Effector memory CD8-positive, alpha-beta T cell (primary cell): Measurements from ENCODE around the gene LIPC.

ENCODE experiments used
- ATAC-seq: fragments of 150-1000 bp; cut with Tn5 transposase; replicated peaks from 2 replicates; pipeline ENCODE4 v1.10.0; 2021; ENCODE audit warnings: mild to moderate bottlenecking, moderate library complexity
- DNase-seq, 3 experiments: peaks; one replicate each; pipeline ENCODE4 v3.0.0; 2021
- H3K27ac Mint-ChIP-seq, 2 donors: one replicate each; pipeline ENCODE4 v1.8.0; 2022; ENCODE audit warnings: mild to moderate bottlenecking in 2 of 2, mixed read lengths in 2 of 2, moderate library complexity in 2 of 2
- H3K27me3 Mint-ChIP-seq, 2 donors: one replicate each; pipeline ENCODE4 v1.8.0; 2022; ENCODE audit warnings: mixed read lengths in 2 of 2
- H3K36me3 Mint-ChIP-seq: one replicate; pipeline ENCODE4 v1.8.0; 2022; ENCODE audit warnings: mild to moderate bottlenecking, moderate library complexity, mixed read lengths; ENCODE audit not compliant: insufficient read depth
- H3K4me1 Mint-ChIP-seq, 2 donors: one replicate each; pipeline ENCODE4 v1.8.0; 2022; ENCODE audit warnings: low read depth in 2 of 2, mixed read lengths in 2 of 2
- H3K4me3 Mint-ChIP-seq, 2 donors: one replicate each; pipeline ENCODE4 v1.8.0; 2022; ENCODE audit warnings: mild to moderate bottlenecking in 2 of 2, mixed read lengths in 2 of 2, moderate library complexity in 2 of 2
- H3K9me3 Mint-ChIP-seq, 2 donors: one replicate each; pipeline ENCODE4 v1.8.0; 2022; ENCODE audit warnings: mixed read lengths in 2 of 2

Gene LIPC

DNA sequence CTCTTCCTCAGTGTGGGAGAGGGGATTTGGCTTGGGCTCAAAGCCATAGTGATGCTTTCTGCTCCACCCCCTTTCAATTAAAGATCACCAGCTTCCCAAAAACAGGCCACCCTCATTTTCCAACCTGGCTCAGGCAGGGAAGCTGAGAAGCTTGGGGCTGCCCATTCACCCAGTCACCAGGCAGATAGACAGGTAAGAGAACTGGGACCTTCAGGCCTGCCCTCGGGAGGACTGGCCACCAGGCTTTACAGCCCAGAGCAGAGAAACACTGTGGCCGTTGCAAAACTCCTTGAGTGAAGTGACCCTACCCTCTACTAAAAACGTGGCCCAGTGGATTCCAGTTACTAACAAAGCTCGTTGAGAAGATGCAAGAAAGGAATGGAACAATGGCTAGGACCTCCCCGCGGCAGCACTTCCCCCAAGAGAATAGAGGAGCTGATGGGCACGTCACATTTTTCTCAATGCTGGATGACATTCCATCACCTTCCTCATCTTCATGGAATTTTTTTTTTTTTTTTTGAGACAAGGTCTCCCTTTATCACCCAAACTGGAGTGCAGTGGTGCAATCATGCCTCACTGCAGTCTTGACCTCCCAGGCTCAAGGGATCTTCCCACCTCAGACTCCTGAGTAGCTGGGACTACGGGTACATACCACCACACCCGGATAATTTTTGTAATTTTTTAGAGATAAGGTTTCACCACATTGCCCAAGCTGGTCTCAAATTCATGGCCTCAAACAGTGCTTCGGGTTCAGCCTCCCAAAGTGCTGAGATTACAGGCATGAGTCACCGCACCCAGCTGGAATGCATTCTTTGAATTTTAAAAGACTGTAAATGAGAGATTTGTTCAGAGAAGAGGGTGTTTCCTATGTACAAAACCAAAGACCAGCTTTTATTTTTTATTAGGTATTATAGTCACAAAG is 37.9 kb downstream of the LIPC start:
- Mint-ChIP-seq H3K36me3 (peaks cover 8% of the 10 kb centered on the region), H3K27ac (peak overlapping the region in 1 of 2 donors; percentile 51), H3K27me3 (no peaks in the 10 kb centered on the region), H3K9me3 (no peaks in the 10 kb centered on the region), H3K4me1 (peaks cover 21 to 33% of the 10 kb centered on the region in 2 donors), H3K4me3 (no peak overlapping the region)
- DNase-seq (no peak), ATAC-seq (no peak)

- peaks cover 38 to 50% of the 10 kb centered on the region in 2 donors for H3K4me1 Mint-ChIP-seq
Observed at GRCh38 chr15:58471348-58471747, 39.6 kb downstream of the LIPC start.

DNA sequence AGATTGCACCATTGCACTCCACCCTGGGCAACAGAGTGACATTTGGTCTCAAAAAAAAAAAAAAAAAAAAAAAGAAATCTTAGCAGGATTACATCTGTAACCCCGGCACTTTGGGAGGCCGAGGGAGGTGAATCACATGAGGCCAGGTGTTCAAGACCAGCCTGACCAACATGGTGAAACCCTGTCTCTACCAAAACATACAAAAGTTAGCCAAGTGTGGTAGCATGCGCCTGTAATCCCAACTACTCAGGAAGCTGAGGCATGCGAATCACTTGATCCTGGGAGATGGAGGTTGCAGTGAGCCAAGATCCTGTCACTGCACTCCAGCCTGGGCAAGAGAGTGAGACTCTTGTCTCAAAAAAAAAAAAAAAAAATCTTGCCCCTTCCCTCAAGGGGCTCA is 40.4 kb downstream of the LIPC start:
- peak overlapping the region; percentile 81 to 90 for H3K27ac Mint-ChIP-seq
- H3K36me3 Mint-ChIP-seq, result peaks cover 5% of the 10 kb centered on the region
- H3K4me1 Mint-ChIP-seq, result peaks cover 46 to 56% of the 10 kb centered on the region in 2 donors

More at GRCh38 chr15:58471348-58471747, 39.6 kb downstream of the LIPC start:
- Mint-ChIP-seq H3K36me3 (peaks cover 5% of the 10 kb centered on the region), H3K27ac (peak overlapping the region; percentile 17 to 41), H3K27me3 (no peaks in the 10 kb centered on the region), H3K4me3 (no peak overlapping the region), H3K9me3 (no peaks in the 10 kb centered on the region)
- DNase-seq (no peak), ATAC-seq (no peak)

GRCh38 chr15:58472821-58473581 is 41.2 kb downstream of the LIPC start:
- ATAC-seq, result peak; percentile 91
- peak overlapping the region; percentile 81 to 90 for H3K27ac Mint-ChIP-seq

More for the DNA sequence above, 40.4 kb downstream of the LIPC start:
- no peak overlapping the region for H3K4me3 Mint-ChIP-seq
- DNase-seq, result no peak
- no peak for ATAC-seq
- H3K27me3 Mint-ChIP-seq, result no peaks in the 10 kb centered on the region
- H3K9me3 Mint-ChIP-seq, result no peaks in the 10 kb centered on the region

DNA sequence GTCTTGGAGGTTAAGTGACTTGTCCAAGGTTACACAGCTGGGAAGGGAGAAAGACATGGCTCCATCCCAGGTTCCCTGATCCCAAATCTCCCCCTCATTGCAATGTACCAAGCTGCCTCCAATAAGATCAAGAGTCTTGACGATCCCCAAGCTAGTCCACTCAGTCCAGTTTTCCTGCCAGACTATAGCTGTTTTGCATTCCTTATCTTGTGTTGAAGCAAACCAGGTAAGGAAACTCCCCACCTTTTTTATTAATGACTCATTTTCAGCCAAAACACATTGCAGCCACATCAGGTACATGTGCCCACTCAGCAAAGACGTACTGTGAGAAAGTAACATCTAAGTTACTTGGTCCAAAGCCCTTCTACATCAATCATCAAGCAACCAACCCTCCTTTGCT is 41.9 kb downstream of the LIPC start:
- Mint-ChIP-seq H3K36me3 (peaks cover 5% of the 10 kb centered on the region), H3K27me3 (no peaks in the 10 kb centered on the region), H3K4me1 (peaks cover 54 to 68% of the 10 kb centered on the region in 2 donors), H3K4me3 (peak overlapping the region; percentile 63 to 66), H3K27ac (peak overlapping the region; percentile 81 to 90), H3K9me3 (no peaks in the 10 kb centered on the region)
- no peak for DNase-seq
- ATAC-seq, result peak; percentile 52

More at GRCh38 chr15:58472821-58473581, 41.2 kb downstream of the LIPC start:
- no peaks in the 10 kb centered on the region for H3K27me3 Mint-ChIP-seq
- no peaks in the 10 kb centered on the region for H3K9me3 Mint-ChIP-seq
- H3K4me1 Mint-ChIP-seq, result peaks cover 52 to 63% of the 10 kb centered on the region in 2 donors
- H3K36me3 Mint-ChIP-seq, result peaks cover 5% of the 10 kb centered on the region
- peak; percentile 40 to 58 (median 42) for DNase-seq
- H3K4me3 Mint-ChIP-seq, result peak overlapping the region; percentile 63 to 66

DNA sequence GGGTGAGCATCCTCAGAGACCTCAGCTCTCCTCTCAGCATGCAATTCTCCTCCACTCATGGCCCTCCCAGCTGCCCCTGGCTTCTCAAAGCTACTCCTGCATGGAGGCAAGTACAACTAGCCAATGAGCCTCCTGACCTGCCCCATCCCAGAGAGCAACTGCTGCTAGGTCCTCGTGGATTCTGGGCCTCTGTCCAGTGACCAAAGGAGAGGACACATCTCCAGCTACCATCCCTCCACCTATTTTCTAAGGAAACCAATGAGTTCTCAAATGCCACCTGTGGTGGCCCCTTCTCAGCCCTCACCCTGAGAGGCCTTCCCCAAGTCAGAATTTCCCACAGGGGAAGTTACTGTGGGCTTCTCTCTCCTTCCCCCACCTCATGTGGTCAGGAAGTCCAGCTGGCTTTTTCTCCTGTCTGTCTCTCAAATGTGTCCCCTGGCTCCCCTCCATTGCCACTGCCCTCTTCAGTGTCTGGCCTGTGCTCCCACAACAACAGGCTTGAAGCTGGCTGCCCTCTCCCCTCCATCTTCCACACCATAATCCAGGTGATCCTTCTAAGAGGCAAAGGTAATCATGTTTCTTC is 43.0 kb downstream of the LIPC start:
- no peaks in the 10 kb centered on the region for H3K9me3 Mint-ChIP-seq
- DNase-seq, result no peak
- no peak for ATAC-seq
- H3K4me1 Mint-ChIP-seq, result peaks cover 55 to 61% of the 10 kb centered on the region in 2 donors
- peaks cover 5% of the 10 kb centered on the region for H3K36me3 Mint-ChIP-seq
- peak overlapping the region; percentile 81 to 90 for H3K27ac Mint-ChIP-seq
- H3K4me3 Mint-ChIP-seq, result peak overlapping the region; percentile 63 to 66
- H3K27me3 Mint-ChIP-seq, result no peaks in the 10 kb centered on the region

DNA sequence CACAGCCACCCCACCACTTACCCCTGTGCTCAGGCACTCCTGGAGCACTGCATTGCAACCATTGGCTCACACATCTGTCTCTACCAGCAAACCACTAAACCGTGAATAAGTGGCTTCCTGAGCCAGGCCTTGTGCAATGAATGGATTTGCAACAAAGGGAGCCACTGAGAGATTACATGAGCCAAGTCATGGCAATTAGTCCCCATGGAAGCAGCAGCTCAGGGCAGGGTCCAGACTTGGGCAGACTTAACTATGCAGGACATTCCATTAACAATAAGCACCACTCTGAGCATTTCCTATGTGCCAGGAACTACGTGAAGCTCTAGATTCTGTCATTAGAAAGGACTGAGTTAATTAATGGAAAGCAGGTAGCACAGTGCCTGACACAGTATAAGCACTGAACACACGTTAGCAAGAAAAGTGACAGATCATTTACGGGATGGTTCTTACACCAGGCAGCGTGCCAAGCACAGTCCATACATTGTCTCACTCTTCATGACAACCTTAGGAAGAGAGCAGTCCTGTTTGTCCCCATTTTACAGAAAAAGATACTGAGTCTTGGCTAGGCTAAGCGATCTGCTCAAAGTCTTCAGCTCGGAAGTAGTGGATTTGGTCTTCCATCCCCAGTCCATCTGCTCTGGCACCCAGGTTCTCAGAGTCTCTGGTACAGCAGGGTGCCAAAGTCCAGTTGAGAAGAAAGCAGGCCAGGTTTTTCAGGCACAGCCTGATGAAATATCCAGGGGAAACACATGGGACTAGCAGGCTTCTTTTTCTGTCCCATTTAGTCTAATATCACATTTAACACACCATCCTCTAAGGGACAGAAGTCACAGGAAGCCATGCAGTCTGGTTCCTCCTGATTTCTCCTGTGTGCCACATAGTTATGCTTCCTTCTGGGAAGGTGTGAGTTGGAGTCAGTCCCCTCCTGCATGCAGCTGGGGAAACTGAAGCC is 44.1 kb downstream of the LIPC start:
- DNase-seq (no peak), ATAC-seq (no peak)
- Mint-ChIP-seq H3K4me1 (peaks cover 55 to 61% of the 10 kb centered on the region in 2 donors), H3K27me3 (no peaks in the 10 kb centered on the region), H3K27ac (peak overlapping the region; percentile 81 to 90), H3K9me3 (no peaks in the 10 kb centered on the region), H3K36me3 (peaks cover 5% of the 10 kb centered on the region), H3K4me3 (peak overlapping the region; percentile 63 to 66)

DNA sequence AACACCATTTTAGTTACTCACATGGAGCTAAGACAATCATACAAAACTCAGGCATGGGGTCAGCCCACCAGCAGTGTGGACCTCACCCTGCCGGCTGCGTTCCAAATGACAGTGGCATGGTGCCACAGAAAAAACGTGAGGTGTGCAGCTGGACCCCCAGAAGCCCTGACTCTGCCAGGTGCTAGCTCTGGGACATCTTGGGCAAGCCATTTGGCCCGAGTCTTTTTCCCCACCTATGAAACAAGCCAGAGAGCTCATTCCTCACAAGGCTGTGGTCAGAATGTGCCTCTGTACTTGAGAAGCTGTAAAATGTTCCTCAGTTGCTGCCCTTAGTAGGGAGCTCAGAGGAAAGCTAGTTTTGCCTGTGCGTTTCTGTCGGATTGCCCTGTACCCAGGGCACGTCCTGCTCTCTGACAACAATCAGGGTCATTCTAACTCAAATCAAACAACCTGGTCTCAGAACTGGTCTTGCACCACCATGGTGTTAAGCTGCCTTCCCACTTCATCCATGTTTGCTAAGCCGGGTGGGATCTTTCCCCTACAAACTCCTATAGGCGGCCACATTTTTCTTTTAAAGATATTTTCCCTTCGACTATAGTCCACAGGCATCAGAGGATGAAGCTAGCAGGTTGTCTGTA is 44.9 kb downstream of the LIPC start:
- Mint-ChIP-seq H3K27ac (peak overlapping the region; percentile 81 to 90), H3K4me1 (peaks cover 55 to 57% of the 10 kb centered on the region in 2 donors), H3K36me3 (peaks cover 5% of the 10 kb centered on the region), H3K27me3 (no peaks in the 10 kb centered on the region), H3K9me3 (no peaks in the 10 kb centered on the region), H3K4me3 (peak overlapping the region; percentile 17 to 32)
- DNase-seq, result no peak
- no peak for ATAC-seq

GRCh38 chr15:58477170-58477569 is 45.4 kb downstream of the LIPC start:
- ATAC-seq, result no peak
- Mint-ChIP-seq H3K27ac (peak overlapping the region; percentile 81 to 90), H3K9me3 (no peaks in the 10 kb centered on the region), H3K27me3 (no peaks in the 10 kb centered on the region), H3K36me3 (peaks cover 5% of the 10 kb centered on the region), H3K4me1 (peaks cover 54 to 55% of the 10 kb centered on the region in 2 donors), H3K4me3 (peak overlapping the region in 1 of 2 donors; percentile 32)
- no peak for DNase-seq

- Mint-ChIP-seq H3K36me3 (peaks cover 5% of the 10 kb centered on the region), H3K4me3 (no peak overlapping the region), H3K27me3 (no peaks in the 10 kb centered on the region), H3K27ac (peak overlapping the region in 1 of 2 donors; percentile 81), H3K9me3 (no peaks in the 10 kb centered on the region), H3K4me1 (peaks cover 51% of the 10 kb centered on the region in 2 donors)
- ATAC-seq, result no peak
- DNase-seq, result no peak
Observed at GRCh38 chr15:58478035-58478434, 46.2 kb downstream of the LIPC start.

DNA sequence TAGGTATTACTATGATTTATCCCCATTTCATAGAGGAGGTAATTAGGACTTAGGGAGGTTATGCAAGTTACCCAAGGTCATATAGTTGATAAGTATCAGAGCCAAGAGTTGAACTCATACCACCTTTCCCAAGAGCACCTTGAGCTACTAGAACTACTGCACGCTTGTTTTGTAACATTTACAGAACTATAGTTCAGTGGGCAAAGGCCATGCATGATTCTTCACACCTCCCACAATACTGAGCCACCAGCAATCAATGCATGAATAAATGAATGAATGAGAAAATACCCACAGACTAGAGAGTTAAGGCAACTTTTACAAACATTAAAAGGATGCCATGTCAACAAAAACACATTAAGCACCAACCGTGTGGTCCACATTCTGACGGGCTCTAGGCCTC is 46.8 kb downstream of the LIPC start:
- DNase-seq (no peak), ATAC-seq (no peak)
- Mint-ChIP-seq H3K4me3 (no peak overlapping the region), H3K36me3 (no peaks in the 10 kb centered on the region), H3K27ac (no peak overlapping the region), H3K9me3 (no peaks in the 10 kb centered on the region), H3K27me3 (no peaks in the 10 kb centered on the region), H3K4me1 (peaks cover 47 to 51% of the 10 kb centered on the region in 2 donors)

GRCh38 chr15:58479941-58480340 is 48.1 kb downstream of the LIPC start:
- Mint-ChIP-seq H3K36me3 (no peaks in the 10 kb centered on the region), H3K27ac (no peak overlapping the region), H3K4me3 (no peak overlapping the region), H3K4me1 (peaks cover 42 to 53% of the 10 kb centered on the region in 2 donors), H3K27me3 (no peaks in the 10 kb centered on the region), H3K9me3 (no peaks in the 10 kb centered on the region)
- no peak for DNase-seq
- ATAC-seq, result no peak
